K562 (cell line): ENCODE results near the gene ARMC7. TPM values are rescaled to one million over a fixed set of nuclear protein-coding genes. Genes with fewer than 3 reads are reported as not detected.

Experiments
- ARHGAP35 ChIP-seq: fragments of 450-650 bp; IDR thresholded peaks from 2 replicates; pipeline ENCODE4 v1.6.1; 2018; ENCODE audit not compliant: partially characterized antibody
- CBFB ChIP-seq: sonication (generic); formaldehyde crosslinking; IDR thresholded peaks from 2 replicates; pipeline ENCODE4 v1.4.0; 2020; ENCODE audit warnings: mild to moderate bottlenecking, missing genetic modification reagents
- CBX2 ChIP-seq: fragments of 200-600 bp; sonication (generic); IDR thresholded peaks from one replicate; pipeline ENCODE4 v1.6.1; 2012; ENCODE audit warnings: mild to moderate bottlenecking, low read length, inconsistent platforms; ENCODE audit not compliant: insufficient read depth, poor library complexity, severe bottlenecking
- E2F5 ChIP-seq: sonication (generic); formaldehyde crosslinking; IDR thresholded peaks from 2 replicates; pipeline ENCODE4 v1.8.0; 2022; ENCODE audit warnings: mild to moderate bottlenecking, missing genetic modification reagents
- FUS ChIP-seq: fragments of 200-400 bp; formaldehyde crosslinking; optimal IDR thresholded peaks from 2 replicates; pipeline ENCODE3; 2017; ENCODE audit warnings: low read depth, low read length
- HDAC2 ChIP-seq: fragments of 450-650 bp; IDR thresholded peaks from 2 replicates; pipeline ENCODE4 v1.6.1; 2016; ENCODE audit warnings: mild to moderate bottlenecking
- HES1 ChIP-seq: fragments of 450-650 bp; IDR thresholded peaks from 2 replicates; pipeline ENCODE4 v1.6.1; 2016; ENCODE audit warnings: low read depth, mild to moderate bottlenecking, moderate library complexity
- MGA ChIP-seq: fragments of 450-650 bp; IDR thresholded peaks from 2 replicates; pipeline ENCODE4 v1.6.1; 2016; ENCODE audit warnings: mild to moderate bottlenecking, moderate library complexity
- MNT ChIP-seq, 2 experiments: fragments of 450-650 bp; conservative IDR thresholded peaks; 2 replicates each; pipeline ENCODE4 v1.6.1; 2017; ENCODE audit warnings: mild to moderate bottlenecking in 2 of 2, moderate library complexity in 2 of 2
- NEUROD1 ChIP-seq: fragments of 150-350 bp; IDR thresholded peaks from 2 replicates; pipeline ENCODE4 v1.6.1; 2014; ENCODE audit warnings: borderline replicate concordance, low read length, low read depth; ENCODE audit not compliant: partially characterized antibody
- NONO ChIP-seq, 2 experiments: fragments of 200-400 bp in 1 of 2; fragments of 450-650 bp in 1 of 2; formaldehyde crosslinking in 1 of 2; IDR thresholded peaks; 2 replicates each; pipeline ENCODE4 v1.6.1; 2017; ENCODE audit warnings: low read depth in 2 of 2, mild to moderate bottlenecking in 2 of 2, moderate library complexity in 2 of 2, low read length in 1 of 2
- SREBF2 ChIP-seq: sonication (generic); formaldehyde crosslinking; IDR thresholded peaks from 2 replicates; pipeline ENCODE4 v1.4.0; 2020; ENCODE audit warnings: mild to moderate bottlenecking, missing genetic modification reagents
- ZNF174 ChIP-seq: fragments of 250-450 bp; sonication (Bioruptor Pico); IDR thresholded peaks from 2 replicates; pipeline ENCODE4 v1.4.0; 2020; ENCODE audit warnings: mild to moderate bottlenecking
- ZNF217 ChIP-seq: sonication (generic); formaldehyde crosslinking; IDR thresholded peaks from 2 replicates; pipeline ENCODE4 v1.8.0; 2022; ENCODE audit warnings: mild to moderate bottlenecking, missing genetic modification reagents
- polyA plus RNA-seq, 8 experiments: library from polyadenylated mRNA; depleted of rRNA in 4 of 8; stranded (reverse) in 5 of 8; unstranded in 3 of 8; fragments of >200 nt; fragmentation: Nextera tagmentation in 2 of 8; fragmentation: Illumina TruSeq in 1 of 8; extraction: Ambion mirVana in 2 of 8; extraction: Trizol in 1 of 8; gene quantifications; 2 replicates each; pipeline versions ENCODE4 v1.2.1 to v1.2.3, GENCODE V29; 2011 to 2014; ENCODE audit warnings: inconsistent platforms in 1 of 8, missing spikeins in 1 of 8
- total RNA-seq, 7 experiments: library from RNA; depleted of rRNA in 6 of 7; stranded (reverse); fragments of >200 nt in 6 of 7; fragmentation: Illumina TruSeq in 2 of 7; extraction: Trizol in 2 of 7; gene quantifications; 2 replicates each; pipeline versions ENCODE4 v1.2.1 to v1.2.3, GENCODE V29; 2011 to 2021; ENCODE audit warnings: low replicate concordance in 1 of 7

Gene ARMC7
- total and polyA plus RNA-seq, 9 of the 15 experiments (the other 6 are each of a cell fraction or from before 2014, with no cell fraction given) = 1.4 to 15.2 (median 5.9) TPM

- TF ChIP-seq MGA = peak; percentile 52
- peak; percentile 68; the same call in 1 of the 2 replicates for TF ChIP-seq HDAC2
- no peak for TF ChIP-seq CBX2
- TF ChIP-seq ZNF217 = no peak
- TF ChIP-seq NONO (IDR thresholded peaks at IDR 0.05; ENCODE audit: low read depth in 2 of 2, low read length in 1 of 2) = no peak
- no peak for TF ChIP-seq E2F5 (CRISPR knock-in tag)
- TF ChIP-seq ARHGAP35 = no peak
- TF ChIP-seq SREBF2 (CRISPR knock-in tag) = no peak
- peak in 1 of 2 experiments; percentile 68; a peak in 3 of 4 replicates for TF ChIP-seq MNT (conservative IDR thresholded peaks at IDR 0.05)
- no peak for TF ChIP-seq HES1
- TF ChIP-seq NEUROD1 = peak; percentile 86
- no peak for TF ChIP-seq ZNF174
- TF ChIP-seq CBFB = no peak
- no peak for TF ChIP-seq FUS
Observed at GRCh38 chr17:75096082-75096625, 13.6 kb upstream of the ARMC7 start (continued).
